Ovary (tissue), 9 donors: ENCODE data around the gene ITIH1. TPM values are rescaled to one million over a fixed set of nuclear protein-coding genes. Genes with fewer than 3 reads are reported as not detected.

ENCODE experiments used
- DNase-seq, 5 donors: peaks; one replicate each; pipeline ENCODE4 v3.0.0-alpha.2; 2019 to 2020
- H3K27ac ChIP-seq, 2 donors: fragments of 200-600 bp; one replicate each; pipeline versions ENCODE4 v1.5.1 to v1.8.0; 2019 to 2022
- H3K27me3 ChIP-seq: fragments of 200-600 bp; one replicate; pipeline ENCODE4 v1.8.0; 2022
- H3K36me3 ChIP-seq: fragments of 200-600 bp; sonication (generic); one replicate; pipeline ENCODE4 v1.5.1; 2019
- H3K4me1 ChIP-seq: one replicate; pipeline ENCODE4 v1.8.1; 2013; ENCODE audit warnings: mild to moderate bottlenecking, moderate library complexity; ENCODE audit not compliant: insufficient read depth
- H3K4me3 ChIP-seq: fragments of 200-600 bp; sonication (generic); one replicate; pipeline ENCODE4 v1.5.1; 2017
- H3K9me3 ChIP-seq, 2 donors: fragments of 200-600 bp in 1 of 2; sonication (generic) in 1 of 2; one replicate each; pipeline versions ENCODE4 v1.5.1 to v1.8.1; 2013 to 2019; ENCODE audit warnings: mild to moderate bottlenecking in 1 of 2, moderate library complexity in 1 of 2
- CTCF ChIP-seq, 3 donors: fragments of 450-650 bp in 2 of 3; fragments of 200-600 bp in 1 of 3; IDR thresholded peaks; one replicate each; pipeline versions ENCODE4 v1.5.1 to v1.8.0; 2016 to 2022; ENCODE audit warnings: antibody characterized with exemption in 3 of 3, mild to moderate bottlenecking in 1 of 3
- EP300 ChIP-seq: sonication (generic); formaldehyde crosslinking; IDR thresholded peaks from one replicate; pipeline ENCODE4 v1.6.1; 2017; ENCODE audit warnings: antibody characterized with exemption
- POLR2A ChIP-seq: fragments of 450-650 bp; IDR thresholded peaks from one replicate; pipeline ENCODE4 v1.6.1; 2017; ENCODE audit warnings: antibody characterized with exemption, mild to moderate bottlenecking, moderate library complexity
- WGBS, 3 donors: extraction: QIAGEN DNeasy Blood & Tissue Kit in 1 of 3; methylation state at CpG; one replicate each; pipeline versions ENCODE4 v1.1.5 to v1.1.7; 2013 to 2017; 5-methylcytosine and 5-hydroxymethylcytosine counted together
- intact Hi-C, 4 donors: fragments of 100-400 bp; cut with DNase I; formaldehyde crosslinking; loops; one replicate each; pipeline versions ENCODE4 v1.11.0 to v1.15.1; 2022 to 2023
- polyA plus RNA-seq, 2 donors: library from polyadenylated mRNA; stranded (reverse); fragments of 200-250 nt in 1 of 2; fragments of 350-450 nt in 1 of 2; fragmentation: Illumina TruSeq in 1 of 2; extraction: RNeasy Lipid Tissue Mini Kit (QIAGEN cat#74804) in 1 of 2; gene quantifications; one replicate each; pipeline ENCODE4 v1.2.3, GENCODE V29; 2013 to 2014
- total RNA-seq, 7 donors: library from RNA; depleted of rRNA in 2 of 7; stranded (reverse); fragments of >200 nt in 2 of 7; fragmentation: NEBNext Ultra II Directional in 3 of 7; extraction: Animal tissue kit (Norgen Biotek cat#: 25700) in 3 of 7; gene quantifications; one replicate each; pipeline versions ENCODE4 v1.1.0 to v1.2.4, GENCODE V29; 2016 to 2023
- donor health status: DM: no; HTN: no; CAD: no; lungs with moderate emphysema.
- donor health status: DM: no; HTN: no; CAD: no.
- donor health status: Bipolar disorder and iron deficiency.
- donor health status: DM: yes; HTN: yes; CAD: no.
- donor health status: DM: no; HTN: no; CAD: no.
- donor health status: DM: yes; HTN: yes; CAD: no.

ITIH1 gene
- total and polyA plus RNA-seq, 9 donors = 0.42 to 0.79 (median 0.49) TPM; not detected in 5

DNA sequence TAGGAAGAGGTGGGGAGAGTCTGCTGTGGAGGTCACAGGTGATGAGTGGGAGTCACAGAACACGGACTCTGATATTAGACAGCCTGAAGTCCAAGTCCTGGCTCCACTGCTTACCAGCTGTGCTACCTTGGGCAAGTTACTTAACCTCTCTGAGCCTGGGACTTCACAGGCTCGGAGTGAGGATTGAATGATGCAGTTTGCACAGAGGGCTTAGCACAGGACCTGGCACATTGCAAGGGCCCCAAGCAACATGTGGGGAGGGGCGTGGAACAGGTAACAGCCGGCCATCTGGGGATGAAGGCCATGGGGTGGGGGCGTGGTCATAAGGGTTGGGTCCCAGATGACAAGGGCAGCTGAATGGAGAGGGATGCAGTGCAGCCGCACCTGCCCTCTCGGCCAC is 12.9 kb downstream of the ITIH1 start:
- Histone ChIP-seq H3K36me3 (no peaks in the 10 kb centered on the region), H3K27ac (no peak overlapping the region), H3K27me3 (no peaks in the 10 kb centered on the region), H3K4me1 (no peaks in the 10 kb centered on the region), H3K4me3 (no peak overlapping the region), H3K9me3 (no peaks in the 10 kb centered on the region)
- DNase-seq = no peak
- WGBS, 3 donors = 75 to 81% (median 75%) methylated on average over 7 of the region's 7 CpGs
- TF ChIP-seq CTCF (IDR thresholded peaks at IDR 0.05) (no peak), POLR2A (no peak), EP300 (no peak)
- intact Hi-C loops = no loop called here

DNA sequence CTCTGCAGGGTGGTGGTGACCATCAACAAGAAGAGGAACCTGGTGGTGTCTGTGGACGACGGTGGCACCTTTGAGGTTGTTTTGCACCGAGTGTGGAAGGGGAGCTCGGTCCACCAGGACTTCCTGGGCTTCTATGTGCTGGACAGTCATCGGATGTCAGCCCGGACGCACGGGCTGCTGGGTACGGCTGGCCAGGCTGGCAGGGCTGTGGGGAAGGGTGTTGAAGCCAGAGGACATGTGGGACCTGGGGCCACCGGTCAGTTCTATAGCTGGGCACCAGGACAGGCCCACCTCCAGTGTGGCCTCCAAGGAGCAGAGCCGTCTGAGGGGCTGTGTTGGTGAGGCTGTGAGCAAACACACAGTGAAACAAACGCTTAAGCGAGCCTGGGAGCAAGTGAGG is 13.3 kb downstream of the ITIH1 start:
- Histone ChIP-seq H3K27me3 (no peaks in the 10 kb centered on the region), H3K4me3 (no peak overlapping the region), H3K27ac (no peak overlapping the region), H3K36me3 (no peaks in the 10 kb centered on the region), H3K4me1 (no peaks in the 10 kb centered on the region), H3K9me3 (no peaks in the 10 kb centered on the region)
- TF ChIP-seq CTCF (IDR thresholded peaks at IDR 0.05) = no peak
- TF ChIP-seq EP300 = no peak
- no peak for TF ChIP-seq POLR2A
- DNase-seq = no peak
- intact Hi-C loops = no loop called here
- 77 to 85% (median 81%) methylated on average over 13 of the region's 13 CpGs for WGBS, 3 donors

GRCh38 chr3:52791366-52791765 is 14.0 kb downstream of the ITIH1 start:
- TF ChIP-seq POLR2A = no peak
- no peak for TF ChIP-seq EP300
- TF ChIP-seq CTCF (IDR thresholded peaks at IDR 0.05) = no peak
- H3K4me1 ChIP-seq = no peaks in the 10 kb centered on the region
- H3K27me3 ChIP-seq = no peaks in the 10 kb centered on the region
- intact Hi-C loops = no loop called here
- no peak overlapping the region for H3K4me3 ChIP-seq
- 72 to 81% (median 76%) methylated on average over 12 of the region's 12 CpGs for WGBS, 3 donors
- no peaks in the 10 kb centered on the region for H3K36me3 ChIP-seq
- H3K9me3 ChIP-seq = no peaks in the 10 kb centered on the region
- no peak for DNase-seq
- no peak overlapping the region for H3K27ac ChIP-seq

- intact Hi-C loops = no loop called here
- DNase-seq = no peak
- no peak overlapping the region for H3K27ac ChIP-seq
- no peak overlapping the region for H3K4me3 ChIP-seq
- no peaks in the 10 kb centered on the region for H3K9me3 ChIP-seq
- no peaks in the 10 kb centered on the region for H3K27me3 ChIP-seq
- H3K4me1 ChIP-seq = no peaks in the 10 kb centered on the region
- TF ChIP-seq EP300 (no peak), POLR2A (no peak), CTCF (IDR thresholded peaks at IDR 0.05) (no peak)
- WGBS, 3 donors = 47 to 69% (median 67%) methylated on average over 3 to 4 of the region's 4 CpGs
- H3K36me3 ChIP-seq = no peaks in the 10 kb centered on the region
Measured at GRCh38 chr3:52791928-52792327, 14.5 kb downstream of the ITIH1 start.

GRCh38 chr3:52792413-52792812 is 15.0 kb downstream of the ITIH1 start:
- H3K27ac ChIP-seq = no peak overlapping the region
- DNase-seq = no peak
- TF ChIP-seq EP300 (no peak), POLR2A (no peak), CTCF (IDR thresholded peaks at IDR 0.05) (no peak)
- 85 to 91% (median 90%) methylated on average over 7 of the region's 7 CpGs for WGBS, 3 donors
- intact Hi-C loops = no loop called here
- H3K9me3 ChIP-seq = no peaks in the 10 kb centered on the region
- no peak overlapping the region for H3K4me3 ChIP-seq
- no peaks in the 10 kb centered on the region for H3K36me3 ChIP-seq
- H3K27me3 ChIP-seq = no peaks in the 10 kb centered on the region
- no peaks in the 10 kb centered on the region for H3K4me1 ChIP-seq
